ENCODE results near the gene CD300LF.

CD300LF gene

DNA sequence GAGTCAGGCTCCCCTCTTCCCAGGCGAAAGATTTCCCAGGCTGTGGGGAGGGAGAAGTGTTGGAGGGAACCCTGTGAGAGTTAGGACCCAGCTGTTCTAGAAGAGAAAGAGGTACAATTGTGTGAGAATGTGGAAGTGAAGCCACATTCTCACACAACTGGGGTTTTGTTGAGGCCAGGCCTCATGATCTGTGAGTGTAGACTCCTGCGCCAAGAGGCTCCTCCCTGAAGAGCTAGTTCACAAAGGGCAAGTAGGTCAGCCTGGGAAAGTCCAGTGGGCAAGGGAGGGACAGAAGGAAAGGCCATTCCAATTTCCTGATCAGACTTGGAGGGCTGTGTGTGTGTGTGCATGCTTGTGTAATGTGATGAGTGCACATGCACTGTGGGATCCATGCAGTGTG lies 15.2 kb downstream of the CD300LF start:
- Histone ChIP-seq H3K4me2 (no peak overlapping the region), H3K9me3 (no peaks in the 10 kb centered on the region), H3K4me3 (no peak overlapping the region), H3K9ac (no peak overlapping the region), H3K27ac (no peak overlapping the region), H3K27me3 (no peaks in the 10 kb centered on the region), H3K4me1 (peaks cover 6% of the 10 kb centered on the region), H4K20me1 (no peaks in the 10 kb centered on the region), H3K36me3 (no peaks in the 10 kb centered on the region)
- no peak for TF ChIP-seq Cebpa-rat (IDR thresholded peaks at IDR 0.05)

DNA sequence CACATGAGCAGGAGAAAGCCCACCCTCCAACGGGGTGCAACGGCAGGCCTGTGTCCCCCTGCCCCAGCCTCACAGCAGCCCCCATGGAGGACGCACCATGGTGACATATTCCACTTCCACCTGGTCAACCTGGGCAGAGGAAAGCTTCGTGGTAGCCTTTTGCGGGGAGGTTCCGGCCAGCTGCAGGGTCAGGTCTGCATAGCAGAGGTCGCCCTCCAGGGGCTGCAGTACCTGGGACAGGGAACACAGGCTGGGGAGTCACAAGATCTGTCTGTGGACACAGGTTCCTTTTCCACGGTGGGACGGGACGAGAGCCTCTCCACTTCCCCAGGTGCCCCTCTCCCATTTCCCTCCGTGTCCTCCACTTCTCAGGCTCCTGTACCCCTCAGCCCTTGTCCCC lies 17.1 kb downstream of the CD300LF start:
- H3K4me1 ChIP-seq, result peaks cover 6% of the 10 kb centered on the region
- TF ChIP-seq Cebpa-rat (IDR thresholded peaks at IDR 0.05), result no peak
- no peaks in the 10 kb centered on the region for H3K36me3 ChIP-seq
- no peaks in the 10 kb centered on the region for H3K27me3 ChIP-seq
- H3K27ac ChIP-seq, result no peak overlapping the region
- no peaks in the 10 kb centered on the region for H4K20me1 ChIP-seq
- H3K9me3 ChIP-seq, result no peaks in the 10 kb centered on the region
- no peak overlapping the region for H3K4me2 ChIP-seq
- H3K9ac ChIP-seq, result no peak overlapping the region
- no peak overlapping the region for H3K4me3 ChIP-seq

DNA sequence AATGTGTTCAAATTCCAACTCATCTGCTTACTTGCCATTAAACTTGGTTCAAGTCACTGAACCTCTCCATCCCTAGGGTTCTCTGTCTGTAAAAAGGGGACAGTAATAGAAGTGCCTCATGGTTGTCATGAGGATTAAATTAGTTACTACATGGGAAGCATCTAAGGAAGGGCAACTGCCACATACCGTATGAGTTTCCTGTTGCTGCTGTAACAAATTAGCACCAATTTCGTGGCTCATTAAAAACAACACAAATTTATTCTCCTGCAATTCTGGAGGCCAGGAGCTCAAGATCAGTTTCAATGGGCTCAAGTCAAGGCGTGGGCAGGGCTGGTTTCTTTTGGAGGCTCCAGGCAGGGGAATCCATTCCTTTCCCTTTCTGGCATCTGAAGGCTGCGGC lies 18.6 kb downstream of the CD300LF start:
- Histone ChIP-seq H3K4me2 (no peak overlapping the region), H3K9me3 (no peaks in the 10 kb centered on the region), H4K20me1 (no peaks in the 10 kb centered on the region), H3K36me3 (no peaks in the 10 kb centered on the region), H3K27me3 (no peaks in the 10 kb centered on the region), H3K27ac (no peak overlapping the region), H3K9ac (no peak overlapping the region), H3K4me1 (peaks cover 7% of the 10 kb centered on the region), H3K4me3 (no peak overlapping the region)
- TF ChIP-seq Cebpa-rat (IDR thresholded peaks at IDR 0.05), result no peak

GRCh38 chr17:74691151-74691550 lies 21.6 kb downstream of the CD300LF start:
- H3K27ac ChIP-seq, result no peak overlapping the region

DNA sequence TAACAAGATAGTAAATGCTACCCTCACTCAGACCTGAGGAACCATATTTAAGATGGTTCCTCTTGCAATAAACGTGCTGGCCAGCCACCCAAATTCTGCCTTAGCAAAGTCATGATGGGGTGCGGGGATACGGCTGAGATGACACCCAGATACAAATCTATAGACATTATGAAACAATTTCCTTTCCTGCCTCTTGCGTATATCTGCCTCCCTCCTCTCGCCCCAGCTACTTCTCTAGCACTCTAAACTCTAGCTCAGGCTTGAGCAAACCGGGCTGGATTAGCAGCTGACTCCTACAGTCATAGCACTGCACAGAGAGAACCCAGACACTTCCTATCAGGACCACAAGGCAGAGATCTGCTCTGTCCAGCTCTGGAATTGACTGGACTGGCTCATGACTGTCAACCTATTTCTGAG lies 22.3 kb downstream of the CD300LF start:
- H4K20me1 ChIP-seq, result no peaks in the 10 kb centered on the region
- no peak overlapping the region for H3K4me3 ChIP-seq
- peaks cover 19% of the 10 kb centered on the region for H3K4me1 ChIP-seq
- H3K9ac ChIP-seq, result no peak overlapping the region
- H3K9me3 ChIP-seq, result no peaks in the 10 kb centered on the region
- no peak overlapping the region for H3K27ac ChIP-seq
- H3K27me3 ChIP-seq, result no peaks in the 10 kb centered on the region
- TF ChIP-seq Cebpa-rat (IDR thresholded peaks at IDR 0.05), result no peak
- no peaks in the 10 kb centered on the region for H3K36me3 ChIP-seq
- no peak overlapping the region for H3K4me2 ChIP-seq

More at GRCh38 chr17:74691151-74691550, 21.6 kb downstream of the CD300LF start:
- Histone ChIP-seq H3K4me3 (no peak overlapping the region), H4K20me1 (no peaks in the 10 kb centered on the region), H3K36me3 (no peaks in the 10 kb centered on the region), H3K4me1 (peaks cover 14% of the 10 kb centered on the region), H3K9ac (no peak overlapping the region), H3K27me3 (no peaks in the 10 kb centered on the region), H3K9me3 (no peaks in the 10 kb centered on the region), H3K4me2 (no peak overlapping the region)
- TF ChIP-seq Cebpa-rat (IDR thresholded peaks at IDR 0.05), result no peak

- no peak for TF ChIP-seq Cebpa-rat (IDR thresholded peaks at IDR 0.05)
- Histone ChIP-seq H3K27ac (no peak overlapping the region), H3K4me2 (no peak overlapping the region), H3K9ac (no peak overlapping the region), H3K36me3 (no peaks in the 10 kb centered on the region), H3K4me1 (peaks cover 19% of the 10 kb centered on the region), H4K20me1 (no peaks in the 10 kb centered on the region), H3K9me3 (no peaks in the 10 kb centered on the region), H3K27me3 (no peaks in the 10 kb centered on the region), H3K4me3 (no peak overlapping the region)
These were observed 24.8 kb downstream of the CD300LF start for GRCh38 chr17:74687886-74688285.

- no peak overlapping the region for H3K4me2 ChIP-seq
- H3K4me3 ChIP-seq, result no peak overlapping the region
- H3K9me3 ChIP-seq, result no peaks in the 10 kb centered on the region
- no peak overlapping the region for H3K9ac ChIP-seq
- no peak overlapping the region for H3K27ac ChIP-seq
- H3K27me3 ChIP-seq, result no peaks in the 10 kb centered on the region
- peaks cover 19% of the 10 kb centered on the region for H3K4me1 ChIP-seq
- no peak for TF ChIP-seq Cebpa-rat (IDR thresholded peaks at IDR 0.05)
- H4K20me1 ChIP-seq, result no peaks in the 10 kb centered on the region
- H3K36me3 ChIP-seq, result no peaks in the 10 kb centered on the region
These were observed 26.0 kb downstream of the CD300LF start for GRCh38 chr17:74686761-74687160.

DNA sequence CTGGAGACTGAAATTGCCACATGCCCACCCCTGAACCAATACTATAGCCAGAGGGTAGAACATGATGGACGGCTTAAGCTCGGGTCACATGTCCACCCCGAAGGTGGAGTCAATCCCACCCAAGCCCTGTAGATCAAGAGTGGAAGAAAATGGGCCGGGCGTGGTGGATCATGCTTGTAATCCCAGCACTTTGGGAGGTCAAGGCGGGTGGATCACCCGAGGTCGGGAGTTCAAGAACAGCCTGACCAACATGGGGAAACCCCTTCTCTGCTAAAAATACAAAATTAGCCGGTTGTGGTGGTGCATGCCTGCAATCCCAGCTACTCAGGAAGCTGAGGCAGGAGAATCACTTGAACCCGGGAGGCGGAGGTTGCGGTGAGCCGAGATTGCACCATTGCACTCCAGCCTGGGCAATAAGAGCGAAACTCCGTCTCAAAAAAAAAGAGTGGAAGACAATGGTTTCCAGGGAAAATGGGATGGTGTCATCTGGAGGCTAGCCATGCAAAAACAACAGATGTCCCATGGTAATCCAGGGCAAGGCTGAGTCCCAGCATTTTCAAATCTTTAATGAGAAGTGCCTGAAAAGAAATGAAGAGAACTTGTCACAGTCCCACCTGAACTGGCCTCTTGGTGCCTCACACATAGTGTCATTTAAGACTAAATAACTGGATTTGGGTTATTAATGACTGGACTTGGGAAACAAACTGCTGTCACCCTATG lies 30.1 kb downstream of the CD300LF start:
- Histone ChIP-seq H3K9ac (no peak overlapping the region), H3K36me3 (no peaks in the 10 kb centered on the region), H3K4me1 (peaks cover 15% of the 10 kb centered on the region), H3K4me2 (no peak overlapping the region), H3K27me3 (no peaks in the 10 kb centered on the region), H3K9me3 (no peaks in the 10 kb centered on the region), H3K4me3 (no peak overlapping the region), H3K27ac (no peak overlapping the region), H4K20me1 (no peaks in the 10 kb centered on the region)
- no peak for TF ChIP-seq Cebpa-rat (IDR thresholded peaks at IDR 0.05)

DNA sequence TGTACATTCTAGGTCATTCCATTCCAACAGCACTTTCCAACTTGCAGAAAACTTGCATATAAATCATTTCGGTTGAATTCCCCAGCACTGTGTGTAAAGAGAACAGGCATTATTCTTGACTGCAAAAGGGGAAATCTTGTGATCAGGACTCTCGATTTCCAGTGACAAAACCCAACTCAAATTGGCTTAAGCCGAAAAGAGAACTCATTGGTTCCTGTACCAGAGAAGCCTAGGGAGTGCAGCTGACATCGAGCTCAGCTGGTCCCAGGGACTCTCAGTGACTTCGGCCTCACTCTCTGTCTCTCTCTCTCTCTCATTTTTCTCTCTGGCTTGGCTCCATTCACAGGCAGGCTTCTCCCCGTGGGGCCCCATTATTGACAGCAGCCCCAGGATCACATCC lies 30.7 kb downstream of the CD300LF start:
- H3K27me3 ChIP-seq, result no peaks in the 10 kb centered on the region
- H3K4me2 ChIP-seq, result no peak overlapping the region
- no peak overlapping the region for H3K4me3 ChIP-seq
- no peaks in the 10 kb centered on the region for H4K20me1 ChIP-seq
- TF ChIP-seq Cebpa-rat (IDR thresholded peaks at IDR 0.05), result no peak
- H3K27ac ChIP-seq, result no peak overlapping the region
- no peaks in the 10 kb centered on the region for H3K36me3 ChIP-seq
- H3K9me3 ChIP-seq, result no peaks in the 10 kb centered on the region
- H3K4me1 ChIP-seq, result peaks cover 20% of the 10 kb centered on the region
- H3K9ac ChIP-seq, result no peak overlapping the region

DNA sequence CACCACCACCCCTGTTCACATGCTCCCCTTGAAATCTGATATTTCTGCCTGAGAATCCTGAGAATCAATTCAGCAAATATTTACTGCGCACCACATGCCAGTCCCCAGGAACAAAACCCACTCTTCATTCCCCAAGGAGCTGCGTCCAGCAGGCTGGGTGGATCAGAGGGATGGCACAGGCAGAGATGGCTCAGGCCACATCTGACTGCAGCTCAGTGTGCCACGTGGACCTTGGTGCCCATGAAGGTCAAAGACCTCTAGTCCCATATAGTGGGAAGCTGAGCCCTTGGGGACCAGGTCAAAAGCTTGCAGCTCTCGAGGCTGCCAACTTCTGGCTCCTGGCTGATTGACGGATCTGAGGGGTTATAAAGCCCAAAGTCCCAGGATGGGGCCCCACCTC lies 31.8 kb downstream of the CD300LF start:
- H3K36me3 ChIP-seq, result no peaks in the 10 kb centered on the region
- H3K9ac ChIP-seq, result no peak overlapping the region
- no peaks in the 10 kb centered on the region for H4K20me1 ChIP-seq
- no peak for TF ChIP-seq Cebpa-rat (IDR thresholded peaks at IDR 0.05)
- no peak overlapping the region for H3K27ac ChIP-seq
- H3K9me3 ChIP-seq, result no peaks in the 10 kb centered on the region
- peaks cover 19% of the 10 kb centered on the region for H3K4me1 ChIP-seq
- no peaks in the 10 kb centered on the region for H3K27me3 ChIP-seq
- no peak overlapping the region for H3K4me3 ChIP-seq
- H3K4me2 ChIP-seq, result no peak overlapping the region

DNA sequence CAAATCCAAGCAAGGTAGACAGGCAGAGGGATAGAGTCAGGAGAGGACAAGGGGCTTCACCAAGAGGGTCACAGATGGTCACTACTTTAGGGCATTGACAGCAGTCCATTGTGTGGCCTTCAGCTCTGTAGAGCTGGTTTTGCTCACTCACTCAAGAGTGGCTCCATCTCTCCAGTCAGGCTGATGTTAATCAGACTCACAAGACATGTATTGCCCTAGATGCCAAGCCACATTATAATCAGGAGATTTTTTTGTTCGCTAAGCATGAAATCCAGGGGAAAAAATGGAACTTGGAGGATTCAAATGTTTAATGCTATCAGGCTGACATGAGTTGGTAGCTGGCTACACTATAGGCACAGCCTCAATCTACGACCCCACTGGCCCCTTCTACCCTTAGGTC lies 32.5 kb downstream of the CD300LF start:
- Histone ChIP-seq H3K27me3 (no peaks in the 10 kb centered on the region), H3K4me2 (no peak overlapping the region)

More for the DNA sequence above, 32.5 kb downstream of the CD300LF start:
- Histone ChIP-seq H3K4me1 (peaks cover 15% of the 10 kb centered on the region), H3K9me3 (no peaks in the 10 kb centered on the region), H3K27ac (no peak overlapping the region), H4K20me1 (no peaks in the 10 kb centered on the region), H3K9ac (no peak overlapping the region), H3K36me3 (no peaks in the 10 kb centered on the region), H3K4me3 (no peak overlapping the region)
- TF ChIP-seq Cebpa-rat (IDR thresholded peaks at IDR 0.05), result no peak
